K562 (cell line): ENCODE results near the gene ADAP1. TPM values are rescaled to one million over a fixed set of nuclear protein-coding genes. Genes with fewer than 3 reads are reported as not detected.

Source experiments
- ARHGAP35 ChIP-seq: fragments of 450-650 bp; IDR thresholded peaks from 2 replicates; pipeline ENCODE4 v1.6.1; 2018; ENCODE audit not compliant: partially characterized antibody
- BHLHE40 ChIP-seq: IDR thresholded peaks from 2 replicates; pipeline ENCODE4 v1.6.1; 2011; ENCODE audit warnings: low read length, improper control_type of control experiment
- ETV5 ChIP-seq: sonication (generic); formaldehyde crosslinking; IDR thresholded peaks from 2 replicates; pipeline ENCODE4 v1.4.0; 2020; ENCODE audit warnings: low read depth, mild to moderate bottlenecking, missing genetic modification reagents
- FOSL1 ChIP-seq: fragments of 200-800 bp; sonication (Bioruptor generic); conservative IDR thresholded peaks from 2 replicates; pipeline ENCODE4 v1.6.1; 2016; ENCODE audit warnings: missing genetic modification characterization, missing compliant biosample characterization
- HMG20A ChIP-seq: fragments of 450-650 bp; formaldehyde crosslinking; conservative IDR thresholded peaks from 2 replicates; pipeline ENCODE4 v1.4.0; 2020; ENCODE audit warnings: mild to moderate bottlenecking, mixed read lengths
- HMG20B ChIP-seq: fragments of 250-450 bp; sonication (Bioruptor Pico); IDR thresholded peaks from 2 replicates; pipeline ENCODE4 v1.5.0; 2021; ENCODE audit warnings: mild to moderate bottlenecking
- HNRNPK ChIP-seq: fragments of 200-400 bp; formaldehyde crosslinking; IDR thresholded peaks from one replicate; pipeline ENCODE4 v1.6.1; 2018; ENCODE audit warnings: mild to moderate bottlenecking, low read depth, low read length; ENCODE audit not compliant: poor library complexity, severe bottlenecking
- OTX1 ChIP-seq: fragments of 450-650 bp; formaldehyde crosslinking; IDR thresholded peaks from 2 replicates; pipeline ENCODE4 v1.4.0; 2022; ENCODE audit warnings: mild to moderate bottlenecking
- RAD51 ChIP-seq: fragments of 450-650 bp; IDR thresholded peaks from 2 replicates; pipeline ENCODE4 v1.7.1; 2016; ENCODE audit warnings: low read depth, mild to moderate bottlenecking, borderline replicate concordance
- SRF ChIP-seq, 2 experiments: fragments of 250-450, 450-650 bp in 1 of 2; sonication (Bioruptor Pico) in 1 of 2; sonication (generic) in 1 of 2; formaldehyde crosslinking; IDR thresholded peaks; 2 replicates each; pipeline versions ENCODE4 v1.5.0 to v1.5.1; 2020 to 2022; ENCODE audit warnings: mild to moderate bottlenecking in 1 of 2, missing genetic modification reagents in 1 of 2
- TCF3 ChIP-seq: sonication (generic); formaldehyde crosslinking; IDR thresholded peaks from 2 replicates; pipeline ENCODE4 v1.4.0; 2020; ENCODE audit warnings: mild to moderate bottlenecking, missing genetic modification reagents
- ZBTB17 ChIP-seq: fragments of 450-650 bp; formaldehyde crosslinking; IDR thresholded peaks from 2 replicates; pipeline ENCODE4 v1.4.0; 2020; ENCODE audit warnings: mild to moderate bottlenecking
- ZNF224 ChIP-seq: sonication (generic); formaldehyde crosslinking; IDR thresholded peaks from 2 replicates; pipeline ENCODE4 v1.8.0; 2022; ENCODE audit warnings: mild to moderate bottlenecking, missing genetic modification reagents
- ZNF253 ChIP-seq: fragments of 250-450 bp; sonication (Bioruptor Pico); conservative IDR thresholded peaks from 2 replicates; pipeline ENCODE4 v1.6.1; 2021; ENCODE audit warnings: mild to moderate bottlenecking
- ZNF384 ChIP-seq: IDR thresholded peaks from 2 replicates; pipeline ENCODE4 v1.6.1; 2012; ENCODE audit warnings: low read depth, low read length, improper control_type of control experiment
- ZNF436 ChIP-seq: fragments of 250-450, 450-650 bp; sonication (Bioruptor Pico); formaldehyde crosslinking; IDR thresholded peaks from 2 replicates; pipeline ENCODE4 v1.7.0; 2020; ENCODE audit warnings: mild to moderate bottlenecking
- ZNF77 ChIP-seq: fragments of 250-450 bp; sonication (Bioruptor Pico); IDR thresholded peaks from 2 replicates; pipeline ENCODE4 v1.5.0; 2020
- polyA plus RNA-seq, 8 experiments: library from polyadenylated mRNA; depleted of rRNA in 4 of 8; stranded (reverse) in 5 of 8; unstranded in 3 of 8; fragments of >200 nt; fragmentation: Nextera tagmentation in 2 of 8; fragmentation: Illumina TruSeq in 1 of 8; extraction: Ambion mirVana in 2 of 8; extraction: Trizol in 1 of 8; gene quantifications; 2 replicates each; pipeline versions ENCODE4 v1.2.1 to v1.2.3, GENCODE V29; 2011 to 2014; ENCODE audit warnings: inconsistent platforms in 1 of 8, missing spikeins in 1 of 8
- total RNA-seq, 7 experiments: library from RNA; depleted of rRNA in 6 of 7; stranded (reverse); fragments of >200 nt in 6 of 7; fragmentation: Illumina TruSeq in 2 of 7; extraction: Trizol in 2 of 7; gene quantifications; 2 replicates each; pipeline versions ENCODE4 v1.2.1 to v1.2.3, GENCODE V29; 2011 to 2021; ENCODE audit warnings: low replicate concordance in 1 of 7
- TF ChIP-seq, protein P1 (sequence below), 2 experiments: fragments of 450-650 bp; conservative IDR thresholded peaks; 2 replicates each; pipeline ENCODE4 v1.6.1; 2017; ENCODE audit warnings: mild to moderate bottlenecking in 2 of 2, moderate library complexity in 2 of 2
- TF ChIP-seq, protein P2 (sequence below): sonication (generic); formaldehyde crosslinking; IDR thresholded peaks from 2 replicates; pipeline ENCODE4 v1.8.0; 2022; ENCODE audit warnings: mild to moderate bottlenecking, missing genetic modification reagents, borderline replicate concordance
- TF ChIP-seq, protein P3 (sequence below): sonication (generic); formaldehyde crosslinking; IDR thresholded peaks from 2 replicates; pipeline ENCODE4 v1.8.0; 2022; ENCODE audit warnings: missing genetic modification reagents, mild to moderate bottlenecking, borderline replicate concordance
- TF ChIP-seq, protein P4 (sequence below): fragments of 250-450 bp; sonication (Bioruptor Pico); IDR thresholded peaks from 2 replicates; pipeline ENCODE4 v1.5.0; 2020; ENCODE audit warnings: mild to moderate bottlenecking

The ADAP1 gene
- total and polyA plus RNA-seq, 9 of the 15 experiments (the other 6 are each of a cell fraction or from before 2014, with no cell fraction given), result 0.27 to 1.4 (median 0.52) TPM; not detected in 3

- TF ChIP-seq TCF3 (CRISPR knock-in tag), result no peak
- no peak for TF ChIP-seq FOSL1 (tag)
- peak in 1 of 2 experiments; percentile 59; a peak in 1 of 4 replicates for TF ChIP-seq SRF (CRISPR knock-in tag; IDR thresholded peaks at IDR 0.05)
- peak; percentile 76 for TF ChIP-seq BHLHE40
- TF ChIP-seq ZNF384, result 0 out of 2 replicates have a peak, but pooled peaks have one; percentile 55
- TF ChIP-seq ZBTB17 (CRISPR knock-in tag), result no peak
- no peak for TF ChIP-seq ARHGAP35
- peak; percentile 61; the same call in 1 of the 2 replicates for TF ChIP-seq ETV5
- no peak for TF ChIP-seq ZNF436
- TF ChIP-seq, protein P1, sequence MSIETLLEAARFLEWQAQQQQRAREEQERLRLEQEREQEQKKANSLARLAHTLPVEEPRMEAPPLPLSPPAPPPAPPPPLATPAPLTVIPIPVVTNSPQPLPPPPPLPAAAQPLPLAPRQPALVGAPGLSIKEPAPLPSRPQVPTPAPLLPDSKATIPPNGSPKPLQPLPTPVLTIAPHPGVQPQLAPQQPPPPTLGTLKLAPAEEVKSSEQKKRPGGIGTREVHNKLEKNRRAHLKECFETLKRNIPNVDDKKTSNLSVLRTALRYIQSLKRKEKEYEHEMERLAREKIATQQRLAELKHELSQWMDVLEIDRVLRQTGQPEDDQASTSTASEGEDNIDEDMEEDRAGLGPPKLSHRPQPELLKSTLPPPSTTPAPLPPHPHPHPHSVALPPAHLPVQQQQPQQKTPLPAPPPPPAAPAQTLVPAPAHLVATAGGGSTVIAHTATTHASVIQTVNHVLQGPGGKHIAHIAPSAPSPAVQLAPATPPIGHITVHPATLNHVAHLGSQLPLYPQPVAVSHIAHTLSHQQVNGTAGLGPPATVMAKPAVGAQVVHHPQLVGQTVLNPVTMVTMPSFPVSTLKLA (conservative IDR thresholded peaks at IDR 0.05), result peak in 1 of 2 experiments; percentile 67; a peak in 2 of 4 replicates
- TF ChIP-seq, protein P2, sequence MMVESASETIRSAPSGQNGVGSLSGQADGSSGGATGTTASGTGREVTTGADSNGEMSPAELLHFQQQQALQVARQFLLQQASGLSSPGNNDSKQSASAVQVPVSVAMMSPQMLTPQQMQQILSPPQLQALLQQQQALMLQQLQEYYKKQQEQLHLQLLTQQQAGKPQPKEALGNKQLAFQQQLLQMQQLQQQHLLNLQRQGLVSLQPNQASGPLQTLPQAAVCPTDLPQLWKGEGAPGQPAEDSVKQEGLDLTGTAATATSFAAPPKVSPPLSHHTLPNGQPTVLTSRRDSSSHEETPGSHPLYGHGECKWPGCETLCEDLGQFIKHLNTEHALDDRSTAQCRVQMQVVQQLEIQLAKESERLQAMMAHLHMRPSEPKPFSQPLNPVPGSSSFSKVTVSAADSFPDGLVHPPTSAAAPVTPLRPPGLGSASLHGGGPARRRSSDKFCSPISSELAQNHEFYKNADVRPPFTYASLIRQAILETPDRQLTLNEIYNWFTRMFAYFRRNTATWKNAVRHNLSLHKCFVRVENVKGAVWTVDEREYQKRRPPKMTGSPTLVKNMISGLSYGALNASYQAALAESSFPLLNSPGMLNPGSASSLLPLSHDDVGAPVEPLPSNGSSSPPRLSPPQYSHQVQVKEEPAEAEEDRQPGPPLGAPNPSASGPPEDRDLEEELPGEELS (CRISPR knock-in tag), result no peak
- TF ChIP-seq ZNF224 (CRISPR knock-in tag), result no peak
- no peak for TF ChIP-seq ZNF253 (CRISPR knock-in tag)
- TF ChIP-seq RAD51, result no peak
- TF ChIP-seq, protein P3, sequence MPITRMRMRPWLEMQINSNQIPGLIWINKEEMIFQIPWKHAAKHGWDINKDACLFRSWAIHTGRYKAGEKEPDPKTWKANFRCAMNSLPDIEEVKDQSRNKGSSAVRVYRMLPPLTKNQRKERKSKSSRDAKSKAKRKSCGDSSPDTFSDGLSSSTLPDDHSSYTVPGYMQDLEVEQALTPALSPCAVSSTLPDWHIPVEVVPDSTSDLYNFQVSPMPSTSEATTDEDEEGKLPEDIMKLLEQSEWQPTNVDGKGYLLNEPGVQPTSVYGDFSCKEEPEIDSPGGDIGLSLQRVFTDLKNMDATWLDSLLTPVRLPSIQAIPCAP (CRISPR knock-in tag), result no peak
- TF ChIP-seq, protein P4, sequence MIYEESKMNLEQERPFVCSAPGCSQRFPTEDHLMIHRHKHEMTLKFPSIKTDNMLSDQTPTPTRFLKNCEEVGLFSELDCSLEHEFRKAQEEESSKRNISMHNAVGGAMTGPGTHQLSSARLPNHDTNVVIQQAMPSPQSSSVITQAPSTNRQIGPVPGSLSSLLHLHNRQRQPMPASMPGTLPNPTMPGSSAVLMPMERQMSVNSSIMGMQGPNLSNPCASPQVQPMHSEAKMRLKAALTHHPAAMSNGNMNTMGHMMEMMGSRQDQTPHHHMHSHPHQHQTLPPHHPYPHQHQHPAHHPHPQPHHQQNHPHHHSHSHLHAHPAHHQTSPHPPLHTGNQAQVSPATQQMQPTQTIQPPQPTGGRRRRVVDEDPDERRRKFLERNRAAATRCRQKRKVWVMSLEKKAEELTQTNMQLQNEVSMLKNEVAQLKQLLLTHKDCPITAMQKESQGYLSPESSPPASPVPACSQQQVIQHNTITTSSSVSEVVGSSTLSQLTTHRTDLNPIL (CRISPR knock-in tag), result no peak
- no peak for TF ChIP-seq HMG20B (CRISPR knock-in tag)
- TF ChIP-seq HNRNPK, result no peak
- no peak for TF ChIP-seq ZNF77 (CRISPR knock-in tag)
- no peak for TF ChIP-seq OTX1 (CRISPR knock-in tag)
- TF ChIP-seq HMG20A (CRISPR knock-in tag), result no peak
These were observed 38.5 kb upstream of the ADAP1 start (continued) for GRCh38 chr7:992709-993607.
